ENCODE measurements around the gene SCD5.

SCD5 gene

GRCh38 chr4:82756061-82756460, 42.5 kb downstream of the SCD5 start:
- H3K4me3 Mint-ChIP-seq = no peak overlapping the region
- H3K9me3 Mint-ChIP-seq = no peaks in the 10 kb centered on the region
- no peaks in the 10 kb centered on the region for H3K4me1 Mint-ChIP-seq
- no peak overlapping the region for H3K27ac Mint-ChIP-seq
- peaks cover 3% of the 10 kb centered on the region for H3K27me3 Mint-ChIP-seq
- H3K36me3 Mint-ChIP-seq = no peaks in the 10 kb centered on the region

- Mint-ChIP-seq H3K9me3 (no peaks in the 10 kb centered on the region), H3K36me3 (no peaks in the 10 kb centered on the region), H3K27ac (no peak overlapping the region), H3K4me3 (no peak overlapping the region), H3K4me1 (no peaks in the 10 kb centered on the region), H3K27me3 (peaks cover 3% of the 10 kb centered on the region)
Measured at GRCh38 chr4:82755650-82756049, 42.9 kb downstream of the SCD5 start.

DNA sequence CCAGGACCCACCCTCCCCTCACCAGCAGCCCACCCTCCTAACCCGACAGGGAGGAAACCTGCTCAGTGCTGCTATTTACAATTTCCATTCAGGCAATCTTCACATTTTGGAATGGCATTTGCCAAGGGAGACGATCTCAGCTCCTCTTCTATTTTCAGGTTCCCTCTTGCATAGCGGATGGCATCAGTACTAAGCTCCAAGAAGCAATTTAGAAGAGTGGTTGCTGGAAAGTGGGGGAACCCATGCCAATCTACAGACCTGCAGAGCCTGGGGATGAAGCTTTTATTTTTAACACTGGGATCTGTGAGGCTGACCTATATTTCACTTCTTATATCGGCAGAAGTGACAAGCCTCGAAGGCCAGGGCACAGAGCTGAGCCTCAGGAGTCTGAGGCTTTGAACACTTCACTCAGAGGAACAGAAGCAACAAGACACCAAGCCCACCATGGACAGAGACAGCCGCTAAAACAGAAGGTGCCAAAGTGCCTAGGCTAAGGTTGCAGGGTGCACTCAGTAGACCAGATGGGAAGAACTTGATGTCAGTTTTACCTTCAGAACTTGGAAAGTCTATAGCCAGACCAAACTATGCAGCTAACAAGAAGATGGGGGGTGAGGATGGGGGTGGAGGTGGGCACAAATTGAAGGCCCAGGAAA, 44.0 kb downstream of the SCD5 start:
- Mint-ChIP-seq H3K9me3 (no peaks in the 10 kb centered on the region), H3K27me3 (peaks cover 3% of the 10 kb centered on the region), H3K4me3 (no peak overlapping the region), H3K27ac (no peak overlapping the region), H3K36me3 (no peaks in the 10 kb centered on the region), H3K4me1 (no peaks in the 10 kb centered on the region)

DNA sequence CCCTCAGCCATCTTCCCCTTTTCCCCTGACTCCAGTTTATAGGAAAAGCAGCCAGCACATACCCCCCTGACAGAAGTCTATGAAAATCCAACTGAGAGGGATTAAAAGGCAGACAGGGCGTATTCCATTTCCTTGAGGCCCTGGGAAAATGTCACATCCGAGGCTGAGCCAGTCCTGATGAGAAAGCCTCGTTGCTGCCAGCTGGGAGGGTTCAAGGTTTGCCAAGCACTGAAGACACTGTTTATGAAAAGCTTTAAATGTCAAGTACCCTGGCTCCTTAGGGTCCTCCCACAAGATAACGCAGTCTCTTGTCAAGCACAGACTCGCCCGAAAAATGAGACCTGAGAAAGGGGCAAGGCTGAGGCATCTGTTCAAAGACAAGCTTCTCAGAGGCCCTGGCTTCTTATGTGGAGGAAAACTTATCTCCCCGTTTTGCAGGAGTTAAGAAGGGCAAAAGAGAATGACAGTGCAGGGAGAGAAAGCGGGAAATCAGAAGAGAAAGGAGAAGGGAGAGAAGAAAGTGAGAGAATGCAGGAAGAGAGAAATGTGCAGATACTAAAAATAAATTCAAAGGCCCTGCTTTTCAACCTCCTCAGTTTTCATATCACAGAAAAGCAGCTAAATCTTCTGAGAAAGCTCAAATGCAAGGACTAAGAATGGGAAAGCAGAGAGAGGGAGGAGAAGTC, 44.7 kb downstream of the SCD5 start:
- Mint-ChIP-seq H3K4me3 (no peak overlapping the region), H3K4me1 (no peaks in the 10 kb centered on the region), H3K36me3 (no peaks in the 10 kb centered on the region), H3K27ac (no peak overlapping the region), H3K9me3 (no peaks in the 10 kb centered on the region), H3K27me3 (peaks cover 1% of the 10 kb centered on the region)

- H3K36me3 Mint-ChIP-seq = no peaks in the 10 kb centered on the region
- H3K4me3 Mint-ChIP-seq = no peak overlapping the region
- no peaks in the 10 kb centered on the region for H3K9me3 Mint-ChIP-seq
- H3K27me3 Mint-ChIP-seq = no peaks in the 10 kb centered on the region
- H3K27ac Mint-ChIP-seq = no peak overlapping the region
- no peaks in the 10 kb centered on the region for H3K4me1 Mint-ChIP-seq
Measured at GRCh38 chr4:82753238-82753637, 45.4 kb downstream of the SCD5 start.

- no peaks in the 10 kb centered on the region for H3K4me1 Mint-ChIP-seq
- no peak overlapping the region for H3K27ac Mint-ChIP-seq
- H3K36me3 Mint-ChIP-seq = no peaks in the 10 kb centered on the region
- H3K27me3 Mint-ChIP-seq = peaks cover 2% of the 10 kb centered on the region
- no peaks in the 10 kb centered on the region for H3K9me3 Mint-ChIP-seq
- H3K4me3 Mint-ChIP-seq = no peak overlapping the region
Measured at GRCh38 chr4:82748810-82749470, 49.7 kb downstream of the SCD5 start.

DNA sequence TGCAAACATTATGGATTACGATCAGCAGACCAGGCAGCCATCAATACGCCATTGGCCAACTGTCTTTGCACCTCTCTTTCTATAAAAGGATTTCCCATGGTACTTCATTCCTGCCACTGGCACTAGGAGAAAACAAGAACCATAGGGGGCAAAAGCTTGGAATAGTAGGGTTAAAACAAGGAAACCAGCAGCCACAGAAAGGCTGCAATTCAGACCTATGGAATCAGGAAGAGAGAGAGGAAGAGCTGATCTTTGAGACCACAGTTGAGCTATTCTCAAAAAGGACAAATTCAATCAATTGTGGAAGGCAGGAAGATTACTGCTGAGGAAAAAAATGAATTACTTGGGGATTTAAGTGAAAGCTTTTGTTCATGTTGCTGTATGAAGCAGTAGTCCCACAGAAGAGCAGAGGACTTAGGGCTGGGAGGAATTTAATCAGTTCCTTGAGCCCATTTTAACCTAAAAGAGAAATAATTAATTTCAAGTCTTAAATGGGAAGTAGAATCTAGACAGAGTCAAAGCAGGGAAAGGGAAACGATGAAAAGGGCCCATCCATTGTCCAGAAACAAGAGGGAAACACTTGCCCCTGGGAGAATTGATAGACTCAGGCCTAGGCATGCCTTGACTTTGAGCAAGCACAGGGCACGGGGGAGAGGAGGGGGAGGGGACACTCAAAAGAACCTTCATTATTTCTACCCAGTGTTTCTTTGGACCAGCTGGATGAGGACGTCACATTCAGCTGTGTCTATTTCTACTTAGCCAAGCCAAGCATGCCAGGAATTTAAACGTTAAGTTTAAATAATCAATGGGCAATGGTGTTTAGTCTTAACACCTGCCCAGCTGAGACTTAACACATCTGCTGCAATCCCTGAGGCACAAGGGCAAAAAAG, 50.7 kb downstream of the SCD5 start:
- Mint-ChIP-seq H3K36me3 (no peaks in the 10 kb centered on the region), H3K9me3 (no peaks in the 10 kb centered on the region), H3K27me3 (peaks cover 4% of the 10 kb centered on the region), H3K4me3 (no peak overlapping the region), H3K27ac (no peak overlapping the region), H3K4me1 (no peaks in the 10 kb centered on the region)

DNA sequence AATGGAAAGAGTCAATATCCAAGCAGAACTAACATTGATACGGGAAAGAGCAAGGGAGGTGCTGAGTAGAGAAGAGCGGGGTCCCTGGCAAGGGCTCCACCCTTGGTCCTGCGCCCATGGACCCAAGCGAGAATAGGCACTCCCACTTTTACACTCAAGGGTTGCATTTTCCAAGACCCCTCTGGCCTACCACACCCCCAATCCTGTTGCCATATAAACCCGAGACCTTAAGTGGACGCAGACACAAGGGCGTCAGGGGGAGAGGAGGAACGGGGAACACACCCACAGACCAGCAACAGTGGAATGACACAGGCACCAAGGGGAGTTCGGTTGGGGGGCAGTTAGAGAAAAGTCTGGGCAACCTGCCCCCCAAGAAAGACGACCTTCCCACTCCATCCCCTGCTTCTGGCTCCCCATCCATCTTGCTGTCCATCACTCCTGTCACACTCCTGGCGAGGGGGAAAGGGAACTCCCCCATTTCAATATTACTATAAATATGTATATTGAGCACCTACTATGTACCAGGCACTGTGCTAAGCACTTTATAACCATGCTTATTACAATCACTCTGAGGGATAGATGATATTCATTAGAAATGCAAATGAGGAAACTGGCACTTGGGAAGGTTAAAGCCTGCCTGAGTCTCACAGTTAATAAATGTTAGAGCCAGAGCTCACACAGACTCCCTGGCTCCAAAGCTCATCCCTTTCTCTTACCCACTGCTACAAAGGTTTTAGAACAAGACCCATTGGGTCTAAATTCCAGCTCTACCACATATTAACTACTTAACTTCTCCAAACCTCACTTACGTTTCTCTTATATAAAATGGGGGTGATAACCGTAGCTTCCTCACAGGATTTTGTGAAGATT, 51.7 kb downstream of the SCD5 start:
- Mint-ChIP-seq H3K4me1 (no peaks in the 10 kb centered on the region), H3K36me3 (no peaks in the 10 kb centered on the region), H3K4me3 (no peak overlapping the region), H3K27ac (no peak overlapping the region), H3K27me3 (peaks cover 4% of the 10 kb centered on the region), H3K9me3 (no peaks in the 10 kb centered on the region)

DNA sequence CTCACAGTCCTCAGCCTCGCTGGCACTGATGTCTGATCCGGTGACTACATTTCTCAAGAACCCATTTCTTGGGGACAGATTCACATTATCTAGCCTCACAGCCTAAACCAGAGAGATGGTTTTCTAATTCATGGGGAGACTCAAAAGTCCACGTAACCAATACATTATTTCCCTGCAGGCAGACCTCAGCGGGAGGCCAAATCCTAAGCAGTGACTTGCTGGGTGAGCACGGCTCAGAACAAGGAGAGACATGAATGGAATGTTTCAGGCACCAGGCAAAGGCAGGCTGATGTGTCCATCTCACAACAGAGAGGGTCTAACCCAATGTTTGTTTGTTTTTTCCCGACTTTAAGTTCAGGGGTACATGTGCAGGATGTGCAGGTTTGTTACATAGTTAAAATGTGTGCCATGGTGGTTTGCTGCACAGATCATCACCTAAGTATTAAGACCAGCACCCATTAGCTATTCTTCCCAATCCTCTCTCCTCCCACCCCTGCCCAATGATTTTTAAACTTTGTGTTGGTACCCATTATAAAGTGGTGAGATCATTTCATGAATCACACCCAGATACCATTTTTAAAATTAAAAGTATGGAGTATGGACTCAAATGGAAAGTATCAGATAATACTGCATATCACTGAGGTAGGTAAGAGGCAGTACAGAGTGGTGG, 53.3 kb downstream of the SCD5 start:
- no peaks in the 10 kb centered on the region for H3K4me1 Mint-ChIP-seq
- H3K4me3 Mint-ChIP-seq = no peak overlapping the region
- H3K9me3 Mint-ChIP-seq = no peaks in the 10 kb centered on the region
- no peak overlapping the region for H3K27ac Mint-ChIP-seq
- H3K27me3 Mint-ChIP-seq = peaks cover 4% of the 10 kb centered on the region
- no peaks in the 10 kb centered on the region for H3K36me3 Mint-ChIP-seq

DNA sequence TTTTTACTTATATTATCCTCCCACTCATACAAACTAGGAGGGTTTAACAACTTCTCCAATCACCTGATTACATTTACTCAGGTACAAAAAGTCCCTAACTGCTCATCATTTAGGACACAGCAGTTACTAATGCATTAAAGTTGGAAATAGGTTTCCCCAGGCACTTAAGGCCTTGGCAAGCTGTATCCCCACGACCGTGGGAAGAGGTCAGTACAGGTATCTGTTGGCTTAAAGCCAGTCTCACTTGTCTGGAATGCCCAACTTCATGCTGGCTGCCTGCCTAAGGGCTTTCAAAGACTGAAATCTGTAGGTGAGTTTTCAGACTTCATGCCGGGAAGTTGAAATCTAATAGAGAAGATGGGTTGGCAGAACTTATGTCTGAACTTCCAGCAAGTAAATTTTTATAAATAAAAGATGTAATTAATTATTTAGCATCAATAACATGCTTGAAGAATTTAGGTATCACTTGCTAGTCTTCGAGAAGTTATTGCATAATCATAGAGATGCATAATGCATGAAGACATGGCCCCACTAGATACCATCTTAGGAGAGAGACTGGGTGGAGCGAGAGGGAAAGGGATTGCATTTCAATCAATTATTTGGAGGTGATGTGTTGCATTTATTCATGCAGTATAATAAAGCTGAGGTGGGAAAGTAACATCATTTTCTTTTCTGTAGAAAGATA, 54.2 kb downstream of the SCD5 start:
- peaks cover 4% of the 10 kb centered on the region for H3K27me3 Mint-ChIP-seq
- H3K4me3 Mint-ChIP-seq = no peak overlapping the region
- no peaks in the 10 kb centered on the region for H3K9me3 Mint-ChIP-seq
- no peak overlapping the region for H3K27ac Mint-ChIP-seq
- no peaks in the 10 kb centered on the region for H3K36me3 Mint-ChIP-seq
- H3K4me1 Mint-ChIP-seq = no peaks in the 10 kb centered on the region

- no peak overlapping the region for H3K4me3 Mint-ChIP-seq
- peaks cover 4% of the 10 kb centered on the region for H3K27me3 Mint-ChIP-seq
- H3K36me3 Mint-ChIP-seq = no peaks in the 10 kb centered on the region
- no peaks in the 10 kb centered on the region for H3K9me3 Mint-ChIP-seq
- no peak overlapping the region for H3K27ac Mint-ChIP-seq
- no peaks in the 10 kb centered on the region for H3K4me1 Mint-ChIP-seq
Measured at GRCh38 chr4:82741188-82741587, 57.4 kb downstream of the SCD5 start.

- no peak overlapping the region for H3K4me3 Mint-ChIP-seq
- no peaks in the 10 kb centered on the region for H3K36me3 Mint-ChIP-seq
- no peak overlapping the region for H3K27ac Mint-ChIP-seq
- no peaks in the 10 kb centered on the region for H3K9me3 Mint-ChIP-seq
- peaks cover 4% of the 10 kb centered on the region for H3K27me3 Mint-ChIP-seq
- no peaks in the 10 kb centered on the region for H3K4me1 Mint-ChIP-seq
Measured at GRCh38 chr4:82739287-82740190, 59.1 kb downstream of the SCD5 start.

GRCh38 chr4:82737354-82737753, 61.2 kb downstream of the SCD5 start:
- Mint-ChIP-seq H3K9me3 (no peaks in the 10 kb centered on the region), H3K4me1 (no peaks in the 10 kb centered on the region), H3K36me3 (no peaks in the 10 kb centered on the region), H3K4me3 (no peak overlapping the region), H3K27ac (no peak overlapping the region), H3K27me3 (no peaks in the 10 kb centered on the region)

Data from activated naive CD4-positive, alpha-beta T cell treated with anti-CD3 and anti-CD28 coated beads, Interleukin-2, amount 50 U/mL, for 24 hours (primary cell).